ENCODE data around the gene LRRTM4. TPM values are rescaled to one million over a fixed set of nuclear protein-coding genes. Genes with fewer than 3 reads are reported as not detected.

Gene LRRTM4
- total RNA-seq, result not detected

GRCh38 chr2:77521931-77522470 is at the start of gene LRRTM4:
Gene LRRTM4 (minus strand): TSS chr2:77522376.
- H3K27me3 Mint-ChIP-seq, result no peaks in the 10 kb centered on the region
- no peak within 1 kb of the TSS for H3K4me3 Mint-ChIP-seq
- intact Hi-C loops (cut with micrococcal nuclease), result no loop called here
- ChIA-PET POLR2A (no interaction called here), CTCF (no interaction called here)
- no peaks in the 10 kb centered on the region for H3K4me1 Mint-ChIP-seq (ENCODE audit: low read depth)
- H3K9me3 Mint-ChIP-seq, result peaks cover 19% of the 10 kb centered on the region
- DNase-seq, result no peak
- no peaks in the 10 kb centered on the region for H3K36me3 Mint-ChIP-seq
- H3K27ac Mint-ChIP-seq, result no peak within 1 kb of the TSS

- ChIA-PET CTCF (no interaction called here), POLR2A (no interaction called here)
- Mint-ChIP-seq H3K27me3 (no peaks in the 10 kb centered on the region), H3K4me1 (ENCODE audit: low read depth) (no peaks in the 10 kb centered on the region), H3K36me3 (no peaks in the 10 kb centered on the region), H3K9me3 (peaks cover 31% of the 10 kb centered on the region), H3K4me3 (no peak overlapping the region), H3K27ac (no peak overlapping the region)
- no peak for DNase-seq
- intact Hi-C loops (cut with micrococcal nuclease), result no loop called here
These were observed 49.4 kb upstream of the LRRTM4 start for GRCh38 chr2:77571545-77571944.

GRCh38 chr2:77567723-77568122 is 45.5 kb upstream of the LRRTM4 start:
- no peaks in the 10 kb centered on the region for H3K27me3 Mint-ChIP-seq
- CTCF ChIA-PET, result no interaction called here
- no peak for DNase-seq
- peaks cover 26% of the 10 kb centered on the region for H3K9me3 Mint-ChIP-seq
- no peaks in the 10 kb centered on the region for H3K4me1 Mint-ChIP-seq (ENCODE audit: low read depth)
- H3K27ac Mint-ChIP-seq, result no peak overlapping the region
- H3K36me3 Mint-ChIP-seq, result no peaks in the 10 kb centered on the region
- POLR2A ChIA-PET, result no interaction called here
- H3K4me3 Mint-ChIP-seq, result no peak overlapping the region
- intact Hi-C loops (cut with micrococcal nuclease), result no loop called here

DNA sequence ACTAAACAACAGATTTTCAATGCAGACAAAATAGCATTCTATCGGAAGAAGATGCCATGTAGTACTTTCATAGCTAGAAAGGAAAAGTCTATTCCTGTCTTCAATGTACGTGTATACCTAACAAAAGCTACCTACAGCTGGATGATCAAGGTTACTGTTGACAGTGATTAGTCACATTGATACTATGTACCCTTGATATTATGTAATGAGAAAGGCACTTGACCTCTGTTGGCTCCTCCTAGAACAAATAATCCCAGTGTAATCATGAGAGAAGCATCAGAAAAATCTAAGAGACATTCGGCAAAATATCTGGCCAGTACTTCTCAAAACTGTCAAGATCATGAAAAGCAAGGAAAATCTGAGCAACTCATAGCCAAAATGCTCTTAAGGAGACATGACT is 44.4 kb upstream of the LRRTM4 start:
- Mint-ChIP-seq H3K4me1 (ENCODE audit: low read depth) (no peaks in the 10 kb centered on the region), H3K9me3 (peaks cover 21% of the 10 kb centered on the region), H3K27me3 (no peaks in the 10 kb centered on the region), H3K36me3 (no peaks in the 10 kb centered on the region), H3K4me3 (no peak overlapping the region), H3K27ac (no peak overlapping the region)
- ChIA-PET POLR2A (no interaction called here), CTCF (no interaction called here)
- no peak for DNase-seq
- intact Hi-C loops (cut with micrococcal nuclease), result no loop called here

DNA sequence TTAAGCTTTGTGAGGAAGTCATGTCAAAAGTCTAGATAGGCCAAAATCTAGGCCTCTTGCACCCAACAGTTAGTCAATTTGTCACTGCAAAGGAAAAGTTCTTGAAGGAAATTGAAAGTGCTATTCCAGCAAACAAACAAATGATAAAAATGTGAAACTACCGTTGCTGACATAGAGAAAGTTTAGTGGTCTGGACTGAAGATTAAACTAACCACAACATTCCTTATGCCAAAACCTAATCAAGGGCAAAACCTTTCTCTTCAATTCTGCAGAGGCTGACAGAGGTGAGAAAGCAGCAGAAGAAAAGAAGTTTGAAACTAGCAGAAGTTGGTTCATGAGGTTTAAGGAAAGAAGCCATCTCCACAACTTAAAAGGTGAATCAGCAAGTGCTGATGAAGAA is 44.0 kb upstream of the LRRTM4 start:
- Mint-ChIP-seq H3K4me1 (ENCODE audit: low read depth) (no peaks in the 10 kb centered on the region), H3K4me3 (no peak overlapping the region), H3K27me3 (no peaks in the 10 kb centered on the region), H3K36me3 (no peaks in the 10 kb centered on the region), H3K27ac (no peak overlapping the region), H3K9me3 (peaks cover 18% of the 10 kb centered on the region)
- intact Hi-C loops (cut with micrococcal nuclease), result no loop called here
- CTCF ChIA-PET, result no interaction called here
- DNase-seq, result no peak
- POLR2A ChIA-PET, result no interaction called here

DNA sequence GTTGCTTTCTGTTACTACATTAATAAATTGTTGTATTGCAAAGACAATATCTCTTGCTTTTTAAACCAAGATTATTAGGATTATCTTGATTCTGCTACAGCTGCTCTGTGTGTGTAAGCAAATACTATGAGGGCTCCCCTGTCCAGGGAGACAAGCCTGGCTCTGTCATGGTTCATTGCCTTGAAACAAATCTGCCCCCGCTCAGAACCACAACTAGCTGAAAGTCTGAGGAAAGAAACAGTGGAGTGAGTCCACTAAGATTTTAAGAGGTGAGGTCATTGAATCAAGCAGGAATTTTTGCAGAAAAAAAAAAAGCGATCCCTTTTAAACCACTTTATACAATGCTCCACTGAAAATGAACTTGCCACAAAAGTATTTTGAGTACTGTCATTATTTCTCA is 30.8 kb upstream of the LRRTM4 start:
- H3K4me1 Mint-ChIP-seq (ENCODE audit: low read depth), result no peaks in the 10 kb centered on the region
- no peaks in the 10 kb centered on the region for H3K27me3 Mint-ChIP-seq
- H3K4me3 Mint-ChIP-seq, result no peak overlapping the region
- H3K36me3 Mint-ChIP-seq, result no peaks in the 10 kb centered on the region
- intact Hi-C loops (cut with micrococcal nuclease), result no loop called here
- H3K27ac Mint-ChIP-seq, result no peak overlapping the region
- DNase-seq, result no peak
- peaks cover 26% of the 10 kb centered on the region for H3K9me3 Mint-ChIP-seq
- ChIA-PET POLR2A (no interaction called here), CTCF (no interaction called here)

DNA sequence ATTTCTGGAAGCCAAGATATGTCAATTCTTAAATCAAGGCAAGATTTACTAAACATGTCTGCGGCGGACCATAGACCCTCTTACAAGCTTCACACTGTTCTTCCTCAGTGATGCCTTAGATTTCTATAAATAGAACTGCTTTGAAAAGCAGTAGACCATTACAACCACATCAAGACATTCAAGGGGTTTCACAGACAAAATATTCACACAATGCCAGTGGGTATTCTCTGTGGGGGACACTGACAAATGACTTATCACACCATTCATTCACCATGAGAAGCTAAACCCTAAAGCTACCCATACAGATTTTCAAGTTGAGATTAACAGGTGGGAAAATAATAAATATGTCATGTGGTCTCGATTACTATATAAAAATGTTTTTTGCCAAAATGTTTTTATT is 15.9 kb upstream of the LRRTM4 start:
- Mint-ChIP-seq H3K27ac (no peak overlapping the region), H3K4me3 (no peak overlapping the region), H3K9me3 (peaks cover 21% of the 10 kb centered on the region), H3K36me3 (no peaks in the 10 kb centered on the region), H3K27me3 (no peaks in the 10 kb centered on the region), H3K4me1 (ENCODE audit: low read depth) (no peaks in the 10 kb centered on the region)
- POLR2A ChIA-PET, result no interaction called here
- intact Hi-C loops (cut with micrococcal nuclease), result no loop called here
- DNase-seq, result no peak
- CTCF ChIA-PET, result no interaction called here

DNA sequence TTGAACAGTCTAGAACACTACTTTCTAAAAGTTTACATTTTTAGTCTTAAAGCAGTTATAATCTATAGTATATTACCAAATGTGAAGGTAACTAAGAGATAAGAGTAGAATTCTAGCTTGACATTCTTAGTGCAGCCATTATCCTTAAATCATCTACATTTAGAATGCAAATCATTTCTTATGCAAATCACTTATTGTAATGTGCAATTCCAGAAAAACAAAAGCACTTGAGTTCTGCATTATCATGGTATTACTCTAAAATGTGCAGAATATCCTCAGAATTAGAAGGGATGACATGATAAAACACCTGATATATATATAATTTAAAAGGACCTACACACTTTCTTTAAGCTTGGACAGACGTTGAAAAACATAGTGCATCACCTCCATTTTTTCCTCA is 712 bp upstream of the LRRTM4 start:
- Mint-ChIP-seq H3K36me3 (no peaks in the 10 kb centered on the region), H3K4me3 (no peak overlapping the region), H3K27ac (no peak overlapping the region), H3K27me3 (no peaks in the 10 kb centered on the region), H3K4me1 (ENCODE audit: low read depth) (no peaks in the 10 kb centered on the region), H3K9me3 (peaks cover 19% of the 10 kb centered on the region)
- intact Hi-C loops (cut with micrococcal nuclease), result no loop called here
- CTCF ChIA-PET, result no interaction called here
- DNase-seq, result no peak
- POLR2A ChIA-PET, result no interaction called here

- no peaks in the 10 kb centered on the region for H3K36me3 Mint-ChIP-seq
- H3K27ac Mint-ChIP-seq, result no peak overlapping the region
- POLR2A ChIA-PET, result no interaction called here
- no peaks in the 10 kb centered on the region for H3K4me1 Mint-ChIP-seq (ENCODE audit: low read depth)
- peaks cover 15% of the 10 kb centered on the region for H3K9me3 Mint-ChIP-seq
- no peak overlapping the region for H3K4me3 Mint-ChIP-seq
- intact Hi-C loops (cut with micrococcal nuclease), result no loop called here
- no peaks in the 10 kb centered on the region for H3K27me3 Mint-ChIP-seq
- CTCF ChIA-PET, result no interaction called here
- DNase-seq, result no peak
These were observed 656 bp downstream of the LRRTM4 start for GRCh38 chr2:77521548-77521891.

DNA sequence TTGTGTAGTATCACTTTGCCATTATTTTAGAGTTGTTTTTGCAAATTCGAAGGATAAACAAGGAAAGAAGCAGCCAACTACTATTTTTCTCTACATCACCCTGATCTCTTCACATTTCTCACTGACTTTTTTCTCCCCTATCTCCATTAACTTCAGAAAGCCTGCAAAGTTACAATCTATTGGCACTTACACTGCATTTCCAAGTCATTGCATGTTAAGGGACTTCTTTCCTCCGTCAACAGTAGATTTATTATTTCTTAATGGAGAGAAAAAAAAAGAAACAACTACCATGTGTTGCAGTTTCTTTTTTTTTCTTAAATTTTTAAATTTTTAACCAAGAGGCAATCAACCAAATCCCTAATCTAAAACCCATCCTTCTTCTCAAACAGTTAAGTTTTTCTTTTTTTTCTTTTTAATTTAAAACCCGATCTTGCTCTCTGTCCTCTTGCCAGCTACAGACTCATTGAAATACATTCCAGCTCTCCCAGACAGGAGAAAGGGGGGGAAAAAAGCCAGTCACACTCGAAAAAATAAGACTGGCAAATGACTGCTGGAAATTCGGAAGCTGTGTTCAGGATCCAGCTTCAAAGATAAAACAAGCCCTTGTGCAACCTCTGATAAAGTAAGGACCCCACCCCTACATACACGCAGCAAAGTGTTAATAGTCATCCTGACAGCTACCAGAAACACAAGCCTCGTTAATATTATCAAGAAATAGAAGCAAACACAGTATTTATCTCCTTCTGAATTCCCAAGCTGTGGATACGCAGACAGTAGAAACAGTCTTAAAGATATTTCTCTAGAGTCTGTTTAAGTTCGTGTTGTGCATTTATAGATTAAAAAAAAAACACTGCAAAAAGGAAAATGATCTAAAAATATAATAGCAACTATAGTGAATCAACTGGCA is 1.3 kb downstream of the LRRTM4 start:
- peaks cover 13% of the 10 kb centered on the region for H3K9me3 Mint-ChIP-seq
- ChIA-PET POLR2A (no interaction called here), CTCF (no interaction called here)

GRCh38 chr2:77519888-77520506 is 2.2 kb downstream of the LRRTM4 start:
- intact Hi-C loops (cut with micrococcal nuclease), result no loop called here
- DNase-seq, result no peak
- H3K4me3 Mint-ChIP-seq, result no peak overlapping the region
- H3K27ac Mint-ChIP-seq, result no peak overlapping the region
- ChIA-PET POLR2A (no interaction called here), CTCF (no interaction called here)
- no peaks in the 10 kb centered on the region for H3K27me3 Mint-ChIP-seq
- H3K9me3 Mint-ChIP-seq, result peaks cover 13% of the 10 kb centered on the region
- H3K36me3 Mint-ChIP-seq, result no peaks in the 10 kb centered on the region
- no peaks in the 10 kb centered on the region for H3K4me1 Mint-ChIP-seq (ENCODE audit: low read depth)

More for the DNA sequence above, 1.3 kb downstream of the LRRTM4 start:
- Mint-ChIP-seq H3K4me3 (no peak overlapping the region), H3K27me3 (no peaks in the 10 kb centered on the region), H3K27ac (no peak overlapping the region), H3K4me1 (ENCODE audit: low read depth) (no peaks in the 10 kb centered on the region), H3K36me3 (no peaks in the 10 kb centered on the region)
- intact Hi-C loops (cut with micrococcal nuclease), result no loop called here
- DNase-seq, result no peak

DNA sequence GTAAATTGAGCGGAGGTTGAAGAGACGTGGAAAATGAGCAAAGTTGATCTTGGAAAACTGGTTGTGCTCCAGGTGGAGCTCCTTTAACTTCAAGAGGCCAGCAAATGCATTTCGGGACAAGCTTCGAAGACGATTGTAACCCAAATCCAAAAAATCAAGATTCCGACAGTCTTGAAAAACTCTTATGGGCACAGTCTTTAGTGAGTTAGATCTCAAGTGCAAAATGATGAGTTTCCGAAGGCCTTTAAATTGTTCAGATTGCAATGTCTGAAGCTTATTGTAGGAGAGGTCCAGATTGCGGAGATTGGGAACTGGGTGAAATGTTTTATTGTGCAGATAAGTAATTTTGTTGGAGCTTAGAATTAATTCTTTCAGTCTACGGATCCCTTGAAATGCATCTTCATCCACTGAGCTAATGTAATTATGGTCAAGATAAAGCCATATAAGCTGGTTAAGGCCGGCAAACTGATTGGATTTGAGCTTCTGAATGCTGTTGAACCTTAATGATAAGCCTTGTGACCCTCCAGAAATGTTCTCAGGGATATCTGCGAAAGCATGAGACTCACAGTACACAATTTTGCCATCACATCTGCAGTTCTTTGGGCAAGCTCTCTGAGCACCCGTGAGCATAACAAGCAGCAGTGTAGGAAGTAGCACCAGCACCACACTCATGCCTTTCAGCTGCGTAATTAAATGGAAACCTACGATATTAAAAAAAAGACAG is 2.9 kb downstream of the LRRTM4 start:
- POLR2A ChIA-PET, result no interaction called here

More for the DNA sequence above, 2.9 kb downstream of the LRRTM4 start:
- peaks cover 9% of the 10 kb centered on the region for H3K9me3 Mint-ChIP-seq
- no peaks in the 10 kb centered on the region for H3K36me3 Mint-ChIP-seq
- H3K27me3 Mint-ChIP-seq, result no peaks in the 10 kb centered on the region
- no peak overlapping the region for H3K27ac Mint-ChIP-seq
- CTCF ChIA-PET, result no interaction called here
- DNase-seq, result no peak
- no peak overlapping the region for H3K4me3 Mint-ChIP-seq
- no peaks in the 10 kb centered on the region for H3K4me1 Mint-ChIP-seq (ENCODE audit: low read depth)
- intact Hi-C loops (cut with micrococcal nuclease), result no loop called here

Data from activated CD4-positive, alpha-beta memory T cell treated with anti-CD3 and anti-CD28 coated beads for 36 hours (primary cell).